GM18868 (cell line): ENCODE measurements around the gene CECR2.
"Not testable (repeated sequence)": the region's sequence is repeated elsewhere in the genome, so short reads cannot be mapped to it uniquely, and the experiment has no call there.

ENCODE experiments used
- ATAC-seq: cut with Tn5 transposase; IDR thresholded peaks from one replicate; pipeline ENCODE4 v1.9.1; 2021; ENCODE audit warnings: mild to moderate bottlenecking, moderate library complexity; ENCODE audit not compliant: unreplicated experiment

The CECR2 gene

DNA sequence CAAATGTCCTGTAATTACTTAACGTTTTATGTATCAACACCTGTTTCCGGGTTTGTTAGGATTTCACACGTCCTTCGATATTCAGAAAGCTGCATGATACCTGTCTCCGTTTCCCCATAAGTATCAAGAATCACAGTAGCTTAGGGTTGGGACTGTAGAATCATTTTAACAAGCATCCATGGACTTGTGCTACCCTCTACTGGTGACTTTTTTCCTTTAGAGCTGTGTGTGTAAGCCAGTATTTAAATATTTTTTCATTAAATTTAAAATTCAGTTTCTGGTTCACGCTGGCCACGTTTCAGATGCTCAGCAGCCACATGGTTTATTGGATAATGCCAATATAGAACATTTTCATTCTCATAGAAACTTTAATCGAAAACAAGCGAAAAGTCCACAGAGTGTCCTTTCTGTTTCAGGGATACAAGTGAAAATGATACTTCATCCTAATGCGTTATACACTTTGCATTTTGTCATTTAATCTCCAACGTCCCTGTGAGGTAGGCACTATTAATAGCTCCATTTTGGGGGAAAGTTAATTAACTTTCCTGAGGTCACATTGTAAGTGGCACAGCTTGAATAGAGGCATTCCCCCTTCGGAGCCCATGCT is 132.5 kb downstream of the CECR2 start:
- ATAC-seq = peak; percentile 63

DNA sequence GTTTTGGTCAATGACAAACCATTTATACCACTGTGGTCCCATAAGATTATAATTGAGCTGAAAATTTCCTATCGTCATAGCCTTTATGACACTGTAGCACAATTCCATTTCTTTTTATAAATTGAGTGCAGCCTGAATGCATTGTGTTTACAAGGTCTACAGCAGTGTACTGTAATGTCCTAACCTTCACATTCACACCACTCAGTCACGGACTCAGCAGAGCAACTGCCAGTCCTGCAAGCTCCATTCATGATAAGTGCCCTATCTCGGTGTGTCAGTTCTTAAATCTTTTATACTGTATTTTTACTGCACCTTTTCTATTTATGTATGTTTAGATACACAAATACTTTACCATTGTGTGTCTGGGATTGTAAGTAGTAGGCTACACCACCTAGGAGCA is 138.8 kb downstream of the CECR2 start:
- no peak for ATAC-seq

DNA sequence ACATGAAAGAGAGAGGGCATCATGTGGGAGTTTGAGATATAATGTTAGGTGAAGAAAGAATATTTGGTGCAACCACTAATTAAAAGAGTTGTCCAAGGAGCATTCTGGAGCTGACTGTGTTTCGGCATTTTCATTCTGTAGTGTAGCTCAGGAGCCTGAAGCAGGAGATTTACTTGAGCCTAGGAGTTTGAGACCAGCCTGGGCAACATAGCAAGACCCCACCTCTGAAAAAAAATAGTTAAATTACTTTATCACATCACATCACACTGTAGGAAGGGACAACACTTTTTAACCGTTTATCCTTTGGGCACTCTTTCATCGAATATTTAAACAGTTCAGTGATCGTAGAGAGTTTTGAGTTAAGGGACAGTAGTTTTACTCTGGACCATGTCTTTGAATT is 143.7 kb downstream of the CECR2 start:
- ATAC-seq = no peak

DNA sequence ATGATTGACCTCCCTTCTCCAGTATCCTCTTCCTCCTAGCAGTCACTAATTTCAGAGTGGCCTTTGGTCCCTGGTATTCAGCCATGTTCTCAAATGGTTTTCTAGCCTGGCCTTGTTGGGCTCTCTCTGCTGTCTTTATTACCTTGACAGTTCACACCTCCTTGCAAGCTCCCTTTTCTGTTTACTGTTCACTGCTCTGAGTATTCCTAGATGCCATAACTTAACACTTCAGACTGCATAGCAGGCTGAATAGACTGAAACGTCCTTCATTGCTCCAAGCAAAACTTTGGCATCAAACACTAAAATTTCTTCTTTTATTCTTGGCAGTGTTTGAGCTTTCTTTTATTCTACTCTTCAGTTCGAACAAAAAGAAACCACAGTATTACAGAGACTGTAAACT is 144.4 kb downstream of the CECR2 start:
- ATAC-seq = no peak

DNA sequence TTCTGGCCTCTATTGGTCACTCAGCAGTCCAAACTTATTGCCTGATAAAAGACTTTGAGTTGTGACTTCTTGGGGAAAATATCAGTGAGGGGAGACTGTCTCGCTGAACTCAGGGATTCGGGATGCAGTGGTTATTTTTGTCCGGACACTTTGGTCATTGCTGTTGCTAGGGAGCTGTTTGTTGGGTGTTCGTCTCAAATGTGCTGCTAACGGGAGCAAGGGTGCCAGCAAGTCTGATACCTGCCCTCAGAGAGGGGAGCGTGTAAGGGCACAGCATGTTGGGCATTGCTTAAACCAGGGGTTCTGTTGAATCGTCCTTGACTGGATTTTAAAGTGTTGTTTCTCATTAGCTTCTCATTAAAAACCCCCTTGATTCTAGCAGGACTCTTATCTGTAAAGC is 144.8 kb downstream of the CECR2 start:
- ATAC-seq = no peak

DNA sequence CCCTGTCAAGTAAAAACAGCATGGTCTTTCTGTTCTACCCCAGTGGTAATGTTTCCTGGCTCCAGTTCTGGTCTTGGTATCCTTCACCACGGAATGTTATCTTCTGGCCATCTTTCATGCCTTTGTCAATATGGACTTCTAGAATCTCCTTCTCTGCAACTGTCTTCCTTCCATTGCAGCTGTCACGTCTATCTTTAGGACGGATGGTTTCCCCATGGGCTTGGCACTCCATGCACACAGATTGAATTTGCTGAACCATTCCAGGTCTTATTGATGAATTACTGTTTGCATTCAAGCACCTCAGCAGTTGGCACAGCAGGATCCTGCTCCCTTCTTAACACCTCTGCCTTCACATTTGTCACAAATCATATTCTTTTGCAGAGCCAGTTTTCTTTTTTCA is 149.1 kb downstream of the CECR2 start:
- ATAC-seq = no peak

DNA sequence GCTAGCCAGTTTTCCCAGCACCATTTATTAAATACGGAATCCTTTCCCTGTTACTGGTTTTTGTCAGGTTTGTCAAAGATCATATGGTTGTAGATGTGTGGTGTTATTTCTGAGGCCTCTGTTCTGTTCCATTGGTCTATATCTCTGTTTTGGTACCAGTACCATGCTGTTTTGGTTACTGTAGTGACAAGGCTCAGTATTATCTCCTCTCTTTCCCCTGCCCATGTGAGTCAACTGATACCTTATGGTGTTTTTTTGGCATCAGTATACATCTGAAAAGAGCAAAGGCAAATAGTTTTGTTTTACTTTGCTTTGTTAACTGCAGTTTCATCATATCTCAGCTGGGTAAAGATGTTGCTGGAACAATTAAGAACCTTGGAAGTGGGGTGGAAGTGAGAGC is 152.7 kb downstream of the CECR2 start:
- ATAC-seq = not testable (repeated sequence)

GRCh38 chr22:17523925-17524324 is 154.7 kb downstream of the CECR2 start:
- no peak for ATAC-seq

DNA sequence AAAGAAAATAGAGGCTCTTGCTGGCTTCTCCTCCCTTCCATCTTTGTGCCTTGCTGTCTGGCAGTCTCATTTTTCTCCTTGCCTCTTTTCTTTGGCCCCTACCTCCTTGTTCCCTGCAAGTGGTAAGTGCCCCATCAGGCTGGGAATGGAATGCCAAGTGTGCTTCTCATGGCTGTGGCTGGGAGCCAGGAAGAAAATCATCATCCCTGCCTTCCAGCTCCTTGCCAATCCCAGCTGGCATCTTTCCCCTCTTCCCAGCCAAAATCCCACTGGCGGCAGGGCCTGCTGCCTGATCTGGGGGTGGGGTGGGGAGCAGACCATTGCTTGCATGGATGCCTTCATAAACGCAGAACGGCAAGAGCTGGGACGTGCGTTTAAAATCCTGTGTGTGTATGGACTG is 167.0 kb downstream of the CECR2 start:
- no peak for ATAC-seq

DNA sequence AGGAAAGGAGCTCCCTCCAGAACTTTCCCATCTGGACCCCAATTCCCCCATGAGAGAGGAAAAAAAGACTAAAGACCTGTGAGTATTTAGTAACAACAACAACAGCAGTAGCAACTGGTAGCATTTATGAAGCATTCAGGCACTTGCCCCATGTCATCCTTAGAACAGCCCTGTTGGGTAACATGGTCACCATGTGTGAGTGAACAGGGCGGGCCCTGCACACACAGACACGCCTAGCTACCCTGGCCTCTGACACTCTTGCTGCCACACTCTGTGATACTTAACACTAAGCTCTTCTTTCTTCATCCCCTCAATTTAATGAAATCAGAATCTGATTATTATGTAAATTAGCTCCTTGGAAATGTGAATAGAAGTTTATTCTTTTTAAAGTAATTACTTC is 167.9 kb downstream of the CECR2 start:
- ATAC-seq = no peak

- no peak for ATAC-seq
Observed at GRCh38 chr22:17540481-17540880, 171.2 kb downstream of the CECR2 start.

DNA sequence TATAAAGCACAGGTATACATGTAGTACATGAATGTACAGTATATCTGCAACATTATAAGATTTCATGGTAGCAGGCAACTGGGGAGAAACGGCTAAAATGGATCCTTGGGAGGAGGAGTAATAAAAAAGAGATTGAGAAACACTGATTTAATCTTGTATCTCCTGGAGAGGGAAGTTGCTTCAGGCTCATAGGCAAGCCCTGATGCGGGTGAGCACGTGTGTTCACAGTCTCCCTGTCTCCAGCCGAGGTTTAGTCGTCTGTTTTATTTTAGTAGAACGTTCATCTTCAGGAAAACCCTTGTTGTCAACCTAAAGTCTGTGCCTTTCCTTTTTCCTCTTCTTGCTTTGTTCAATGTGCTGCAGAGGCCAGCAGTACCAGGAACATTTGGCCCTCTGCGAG is 172.2 kb downstream of the CECR2 start:
- no peak for ATAC-seq

GRCh38 chr22:17542452-17542851 is 173.2 kb downstream of the CECR2 start:
- ATAC-seq = no peak

DNA sequence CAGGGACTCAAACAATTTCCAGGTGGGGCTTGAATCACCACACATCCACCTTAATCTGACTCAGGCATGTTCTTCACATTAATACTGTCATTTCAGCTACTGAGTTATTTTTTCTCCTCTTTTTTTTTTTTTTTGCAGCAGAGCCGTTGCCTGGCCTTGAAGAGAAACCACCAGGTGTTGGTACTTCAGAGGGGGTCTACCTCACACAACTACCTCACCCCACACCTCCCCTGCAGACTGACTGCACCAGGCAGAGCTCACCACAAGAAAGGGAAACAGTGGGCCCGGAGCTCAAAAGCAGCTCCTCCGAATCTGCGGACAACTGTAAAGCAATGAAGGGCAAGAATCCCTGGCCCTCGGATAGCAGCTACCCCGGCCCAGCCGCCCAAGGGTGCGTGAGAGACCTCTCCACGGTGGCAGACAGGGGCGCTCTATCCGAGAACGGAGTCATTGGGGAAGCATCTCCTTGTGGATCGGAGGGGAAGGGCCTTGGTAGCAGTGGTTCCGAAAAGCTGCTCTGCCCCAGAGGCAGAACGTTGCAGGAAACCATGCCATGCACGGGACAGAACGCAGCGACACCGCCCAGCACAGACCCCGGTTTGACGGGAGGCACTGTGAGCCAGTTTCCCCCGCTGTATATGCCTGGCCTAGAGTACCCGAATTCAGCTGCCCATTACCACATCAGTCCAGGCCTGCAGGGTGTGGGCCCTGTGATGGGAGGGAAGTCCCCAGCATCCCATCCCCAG is 178.9 kb downstream of the CECR2 start:
- ATAC-seq = no peak

- ATAC-seq = no peak
Observed at GRCh38 chr22:17548756-17549035, 179.4 kb downstream of the CECR2 start.

- no peak for ATAC-seq
Observed at GRCh38 chr22:17549183-17549582, 179.9 kb downstream of the CECR2 start.

DNA sequence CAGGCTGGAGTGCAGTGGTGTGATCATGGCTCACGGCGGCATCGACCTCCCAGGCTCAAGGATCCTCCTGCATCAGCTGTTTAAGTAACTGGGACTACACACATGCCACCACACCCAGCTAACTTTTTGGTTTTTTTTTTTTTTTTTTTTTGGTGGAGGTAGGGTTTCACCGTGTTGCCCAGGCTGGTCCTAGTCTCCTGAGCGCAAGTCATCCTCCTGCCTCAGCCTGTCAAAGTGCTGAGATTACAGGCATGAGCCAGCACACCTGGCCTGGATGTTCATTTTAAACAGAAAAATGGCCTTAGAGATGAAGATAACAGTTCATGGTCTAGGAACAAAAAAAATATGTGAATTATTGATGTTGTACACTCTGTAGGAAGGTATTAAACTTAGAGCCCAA is 180.4 kb downstream of the CECR2 start:
- no peak for ATAC-seq

- ATAC-seq = no peak
Observed at GRCh38 chr22:17552737-17553136, 183.5 kb downstream of the CECR2 start.

DNA sequence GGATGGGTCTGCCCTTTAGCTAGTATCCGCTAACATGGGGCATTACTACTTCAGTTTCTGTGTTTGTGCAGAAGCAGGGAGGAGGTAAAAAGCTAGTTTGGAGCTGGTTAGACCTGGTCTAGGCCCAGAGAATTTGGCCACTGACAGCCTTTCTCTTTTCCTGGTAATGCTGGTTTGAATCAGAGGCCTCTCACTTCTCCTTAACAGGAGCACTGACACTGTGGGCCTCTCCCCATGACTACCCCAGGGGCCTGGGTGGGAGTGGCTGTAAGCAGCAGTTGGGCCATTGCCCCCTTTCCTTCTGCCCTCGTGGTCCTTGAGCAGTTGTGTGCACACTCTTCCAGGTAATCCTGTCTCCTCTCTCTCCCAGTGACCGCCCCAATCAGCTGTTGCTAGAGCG is 185.6 kb downstream of the CECR2 start:
- ATAC-seq = no peak

DNA sequence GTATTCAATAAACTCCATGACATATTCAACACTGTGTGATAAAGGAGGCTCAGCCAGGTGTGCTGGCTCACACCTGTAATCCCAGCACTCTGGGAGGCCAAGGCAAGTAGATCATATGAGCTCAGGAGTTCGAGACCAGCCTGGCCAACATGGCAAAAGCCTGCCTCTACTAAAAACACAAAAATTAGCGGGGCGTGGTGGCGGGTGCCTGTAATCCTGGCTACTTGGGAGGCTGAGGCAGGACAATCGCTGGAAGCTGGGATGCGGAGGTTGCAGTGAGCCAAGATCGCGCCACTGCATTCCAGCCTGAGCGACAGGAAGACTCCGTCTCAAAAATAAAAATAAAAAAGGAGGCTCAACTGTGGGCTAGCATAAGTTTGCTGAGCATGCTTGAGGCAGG is 189.9 kb downstream of the CECR2 start:
- no peak for ATAC-seq

DNA sequence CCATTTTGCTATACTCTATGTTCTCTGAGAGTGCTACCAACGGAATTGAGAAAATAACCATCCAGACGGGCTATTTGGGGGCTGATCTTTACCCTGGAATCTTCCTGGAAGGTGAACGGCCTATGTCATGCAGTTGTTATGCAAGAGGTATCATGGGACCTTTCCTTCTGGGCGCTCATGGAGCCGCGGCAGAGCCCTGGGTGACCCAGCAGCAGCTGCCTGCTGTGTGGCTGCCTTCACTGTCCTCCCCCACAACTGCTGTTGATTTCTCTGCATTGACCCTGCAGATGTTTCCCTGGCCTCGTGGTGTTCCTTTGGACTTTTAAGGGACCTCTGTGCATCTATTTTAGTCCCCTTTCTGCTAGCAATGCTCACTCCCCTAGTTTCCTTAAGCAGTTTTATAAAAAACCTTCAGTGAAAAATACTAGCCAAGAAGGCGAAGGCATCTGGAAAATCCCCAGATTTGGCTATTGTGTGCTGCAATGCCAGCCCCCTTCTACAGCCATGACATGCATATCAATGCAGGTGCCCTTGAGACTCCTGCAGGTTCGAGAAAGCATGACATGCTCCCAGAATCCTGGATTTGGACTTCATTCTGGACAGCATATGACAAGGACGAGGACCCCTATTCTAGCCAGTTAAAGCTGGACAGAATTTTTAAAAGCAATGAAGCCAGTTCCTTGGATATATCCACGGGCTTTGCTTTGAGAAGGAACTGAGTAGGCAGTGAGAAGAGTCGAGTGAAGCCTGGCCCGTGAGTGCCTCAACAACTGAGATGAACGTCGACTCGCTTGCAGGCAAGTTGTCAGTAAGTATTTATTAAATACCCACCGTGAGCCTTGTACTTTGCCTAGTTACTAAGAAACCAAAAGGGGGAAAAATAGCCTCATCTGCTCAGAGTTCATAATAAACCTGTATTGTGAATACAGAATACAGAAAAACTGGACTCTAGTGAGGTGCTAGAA is 193.9 kb downstream of the CECR2 start, which contains the start of gene SLC25A18:
SLC25A18 (plus strand) TSS at position 593 of the 965 bp plus-strand sequence. CDS start 16,447 bp downstream, outside the sequence.
- ATAC-seq = no peak

- no peak for ATAC-seq
Observed at GRCh38 chr22:17563936-17564391, 194.7 kb downstream of the CECR2 start.
